Mesothelial cell of epicardium (in vitro differentiated cells): ENCODE measurements around the gene ASB1. TPM values are rescaled to one million over a fixed set of nuclear protein-coding genes. Genes with fewer than 3 reads are reported as not detected.

Experiments
- DNase-seq, 2 experiments: peaks; one replicate each; pipeline ENCODE4 v3.0.0; 2021; ENCODE audit warnings: low spot score in 2 of 2; ENCODE audit not compliant: unreplicated experiment in 2 of 2
- H3K27ac Mint-ChIP-seq: 2 replicates; pipeline ENCODE4 v1.8.0; 2021; ENCODE audit warnings: mixed read lengths
- H3K27me3 Mint-ChIP-seq: 2 replicates; pipeline ENCODE4 v1.8.0; 2021; ENCODE audit warnings: low read depth, mixed read lengths
- H3K36me3 Mint-ChIP-seq: 2 replicates; pipeline ENCODE4 v1.8.0; 2021; ENCODE audit warnings: mixed read lengths
- H3K4me1 Mint-ChIP-seq: 2 replicates; pipeline ENCODE4 v1.8.0; 2021; ENCODE audit warnings: mixed read lengths
- H3K4me3 Mint-ChIP-seq: 2 replicates; pipeline ENCODE4 v1.8.0; 2021; ENCODE audit warnings: mild to moderate bottlenecking, moderate library complexity, mixed read lengths
- H3K9me3 Mint-ChIP-seq: 2 replicates; pipeline ENCODE4 v1.8.0; 2021; ENCODE audit warnings: mixed read lengths
- total RNA-seq: library from RNA; stranded (reverse); gene quantifications from 3 replicates; pipeline ENCODE4 v1.2.1, GENCODE V29; 2021
- TF ChIP-seq, protein P1 (sequence below): fragments of 200-600 bp; sonication (generic); IDR thresholded peaks from one replicate; pipeline ENCODE4 v1.5.0; 2021; ENCODE audit warnings: antibody characterized with exemption; ENCODE audit not compliant: unreplicated experiment

The ASB1 gene
- total RNA-seq, 1 donor from 2014 or later: 33.2 TPM

DNA sequence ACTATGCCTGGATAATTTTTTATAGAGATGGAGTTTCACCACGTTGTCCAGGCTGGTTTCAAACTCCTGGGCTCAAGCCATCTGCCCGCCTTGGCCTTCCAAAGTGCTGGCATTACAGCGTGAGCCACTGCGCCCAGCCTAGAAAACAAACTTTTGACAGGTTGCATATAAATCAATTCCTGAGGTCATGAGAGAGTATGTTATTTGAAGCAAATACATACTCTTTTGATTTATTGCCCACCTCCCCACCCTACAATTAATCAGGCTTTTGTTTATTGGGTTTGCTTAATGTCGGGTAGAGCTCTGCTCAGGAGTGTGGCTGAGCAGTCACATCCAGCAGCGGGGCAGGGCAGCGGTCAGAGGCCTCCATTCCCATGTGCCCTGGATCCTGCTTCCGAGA is 37.9 kb upstream of the ASB1 start:
- Mint-ChIP-seq H3K4me1 (peaks cover 10% of the 10 kb centered on the region), H3K9me3 (peaks cover 4% of the 10 kb centered on the region), H3K27me3 (peaks cover 47% of the 10 kb centered on the region), H3K4me3 (no peak overlapping the region), H3K36me3 (peaks cover 13% of the 10 kb centered on the region), H3K27ac (no peak overlapping the region)
- TF ChIP-seq, protein P1, sequence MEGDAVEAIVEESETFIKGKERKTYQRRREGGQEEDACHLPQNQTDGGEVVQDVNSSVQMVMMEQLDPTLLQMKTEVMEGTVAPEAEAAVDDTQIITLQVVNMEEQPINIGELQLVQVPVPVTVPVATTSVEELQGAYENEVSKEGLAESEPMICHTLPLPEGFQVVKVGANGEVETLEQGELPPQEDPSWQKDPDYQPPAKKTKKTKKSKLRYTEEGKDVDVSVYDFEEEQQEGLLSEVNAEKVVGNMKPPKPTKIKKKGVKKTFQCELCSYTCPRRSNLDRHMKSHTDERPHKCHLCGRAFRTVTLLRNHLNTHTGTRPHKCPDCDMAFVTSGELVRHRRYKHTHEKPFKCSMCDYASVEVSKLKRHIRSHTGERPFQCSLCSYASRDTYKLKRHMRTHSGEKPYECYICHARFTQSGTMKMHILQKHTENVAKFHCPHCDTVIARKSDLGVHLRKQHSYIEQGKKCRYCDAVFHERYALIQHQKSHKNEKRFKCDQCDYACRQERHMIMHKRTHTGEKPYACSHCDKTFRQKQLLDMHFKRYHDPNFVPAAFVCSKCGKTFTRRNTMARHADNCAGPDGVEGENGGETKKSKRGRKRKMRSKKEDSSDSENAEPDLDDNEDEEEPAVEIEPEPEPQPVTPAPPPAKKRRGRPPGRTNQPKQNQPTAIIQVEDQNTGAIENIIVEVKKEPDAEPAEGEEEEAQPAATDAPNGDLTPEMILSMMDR: no peak
- DNase-seq: no peak

DNA sequence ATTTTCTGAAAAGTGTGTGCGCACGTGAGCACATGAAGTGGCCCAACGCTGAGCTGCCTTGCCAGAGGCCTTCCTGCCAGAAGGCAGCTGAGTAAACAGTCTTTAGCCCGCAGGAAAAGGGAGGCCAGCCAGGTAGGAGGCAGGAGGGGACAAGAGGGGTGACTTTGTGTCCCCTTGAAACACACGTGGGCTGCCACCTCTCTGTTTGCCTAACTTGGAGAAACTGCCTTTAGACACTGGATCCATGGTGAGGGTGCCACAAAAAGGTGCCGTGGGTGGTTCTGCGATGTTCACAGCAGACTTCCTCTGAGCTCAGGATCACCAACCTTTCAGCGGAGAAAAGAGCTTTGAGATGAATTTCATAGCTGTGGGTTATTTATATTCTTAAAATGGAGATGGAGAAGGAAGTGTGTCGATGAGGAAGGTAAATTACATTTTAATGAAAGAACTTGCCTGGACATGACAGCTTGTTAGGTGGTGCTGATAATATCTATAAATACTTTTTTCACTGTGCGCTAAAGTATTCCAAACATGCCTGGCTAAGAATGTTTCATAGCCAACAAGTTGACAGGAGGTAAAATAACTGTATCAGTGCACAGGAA is 36.6 kb upstream of the ASB1 start:
- TF ChIP-seq, protein P1: no peak
- H3K4me3 Mint-ChIP-seq: no peak overlapping the region
- no peaks in the 10 kb centered on the region for H3K9me3 Mint-ChIP-seq
- peaks cover 10% of the 10 kb centered on the region for H3K4me1 Mint-ChIP-seq
- H3K27me3 Mint-ChIP-seq: peaks cover 55% of the 10 kb centered on the region
- peaks cover 13% of the 10 kb centered on the region for H3K36me3 Mint-ChIP-seq
- DNase-seq: no peak
- peak overlapping the region; percentile 83 for H3K27ac Mint-ChIP-seq

DNA sequence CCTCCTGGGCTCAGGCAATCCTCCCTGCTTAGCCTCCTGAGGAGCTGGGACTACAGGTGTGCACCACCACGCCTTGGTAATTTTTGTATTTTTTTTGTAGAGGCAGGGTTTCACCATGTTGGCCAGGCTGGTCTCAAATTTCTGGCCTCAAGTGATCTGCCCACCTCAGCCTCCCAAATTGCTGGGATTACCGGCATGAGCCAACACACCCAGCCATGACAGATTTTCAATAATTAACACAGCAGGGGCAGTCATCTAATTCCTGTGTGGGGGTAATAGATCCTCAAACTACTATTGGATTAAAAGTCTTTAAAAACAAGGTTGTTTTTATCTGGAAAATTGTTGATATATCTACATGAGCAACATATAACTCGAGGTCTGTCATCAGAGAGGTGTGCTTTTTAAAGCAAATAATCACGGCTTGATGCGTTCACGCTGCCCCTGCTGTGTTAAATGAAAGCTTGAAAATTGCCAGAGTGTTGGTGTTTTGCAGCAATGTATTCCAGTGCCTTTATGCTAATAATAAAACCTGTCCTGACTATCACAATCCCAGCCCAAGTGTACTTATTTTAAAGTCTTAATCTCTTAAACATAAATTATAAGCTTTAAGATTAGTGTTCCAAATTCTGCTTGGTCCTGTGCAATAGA is 35.6 kb upstream of the ASB1 start:
- H3K9me3 Mint-ChIP-seq: no peaks in the 10 kb centered on the region
- no peak overlapping the region for H3K27ac Mint-ChIP-seq
- TF ChIP-seq, protein P1: no peak
- DNase-seq: no peak
- peaks cover 11% of the 10 kb centered on the region for H3K36me3 Mint-ChIP-seq
- H3K4me3 Mint-ChIP-seq: no peak overlapping the region
- H3K27me3 Mint-ChIP-seq: peaks cover 54% of the 10 kb centered on the region
- H3K4me1 Mint-ChIP-seq: peaks cover 10% of the 10 kb centered on the region

- Mint-ChIP-seq H3K36me3 (peaks cover 29% of the 10 kb centered on the region), H3K27ac (no peak overlapping the region), H3K4me1 (no peaks in the 10 kb centered on the region), H3K9me3 (no peaks in the 10 kb centered on the region), H3K27me3 (peaks cover 44% of the 10 kb centered on the region), H3K4me3 (no peak overlapping the region)
- TF ChIP-seq, protein P1: no peak
- no peak for DNase-seq
Observed at GRCh38 chr2:238396663-238397062, 30.1 kb upstream of the ASB1 start.

DNA sequence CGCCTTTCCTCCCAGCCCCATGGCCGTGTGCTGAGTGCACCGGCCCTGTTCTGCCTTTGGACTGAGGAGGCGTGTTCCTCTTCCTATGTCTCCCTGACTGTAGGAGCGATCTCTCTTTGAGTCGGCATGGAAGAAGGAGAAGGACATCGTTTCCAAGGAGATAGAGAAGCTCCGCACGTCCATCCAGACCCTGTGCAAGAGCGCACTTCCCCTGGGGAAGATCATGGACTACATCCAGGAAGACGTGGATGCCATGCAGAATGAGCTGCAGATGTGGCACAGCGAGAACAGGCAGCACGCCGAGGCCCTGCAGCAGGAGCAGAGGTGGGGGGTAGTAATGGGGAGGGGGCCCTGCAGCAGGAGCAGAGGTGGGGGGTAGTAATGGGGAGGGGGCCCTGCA is 29.4 kb upstream of the ASB1 start:
- H3K36me3 Mint-ChIP-seq: peaks cover 31% of the 10 kb centered on the region
- no peaks in the 10 kb centered on the region for H3K9me3 Mint-ChIP-seq
- H3K27ac Mint-ChIP-seq: no peak overlapping the region
- H3K27me3 Mint-ChIP-seq: peaks cover 37% of the 10 kb centered on the region
- no peaks in the 10 kb centered on the region for H3K4me1 Mint-ChIP-seq
- no peak overlapping the region for H3K4me3 Mint-ChIP-seq
- TF ChIP-seq, protein P1: no peak
- no peak for DNase-seq
